Measurements from ENCODE around the gene COL19A1. TPM values are rescaled to one million over a fixed set of nuclear protein-coding genes. Genes with fewer than 3 reads are reported as not detected.

COL19A1 gene
- total RNA-seq, 2 donors from 2014 or later = 1.4 to 1.5 TPM

DNA sequence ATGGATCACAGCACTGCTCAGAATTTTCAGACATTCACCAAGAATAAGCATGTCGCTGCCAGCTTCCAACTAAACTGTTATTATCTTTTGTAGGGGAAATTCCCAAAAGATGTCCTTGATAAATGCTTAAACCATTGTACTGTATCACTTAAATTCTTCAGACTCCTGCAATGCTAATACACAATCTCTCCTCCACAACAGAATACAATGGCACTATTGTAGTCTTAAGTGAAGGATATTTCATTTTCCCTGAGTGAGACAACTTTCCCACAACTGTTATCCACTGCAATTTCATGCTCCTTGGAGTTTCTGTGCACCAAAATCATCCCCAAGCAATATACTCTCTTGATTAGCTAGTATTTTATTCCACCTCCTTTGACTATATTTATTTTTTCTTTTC, 246.8 kb downstream of the COL19A1 start:
- no peak overlapping the region for H3K27ac ChIP-seq (ENCODE audit: low read depth, low read length)
- H3K9me3 Mint-ChIP-seq = no peaks in the 10 kb centered on the region
- H3K27me3 Mint-ChIP-seq (ENCODE audit: insufficient read depth) = peaks cover 7% of the 10 kb centered on the region
- WGBS, 2 experiments (ENCODE audit: insufficient coverage in 1 of 2, insufficient read length in 1 of 2) = 79% methylated on average over 1 of the region's 1 CpG; no CpG with 5 or more reads in 1 of the 2 experiments
- H3K9me3 ChIP-seq (ENCODE audit: control insufficient read depth, low read length) = no peaks in the 10 kb centered on the region
- peaks cover 29% of the 10 kb centered on the region for H3K4me1 Mint-ChIP-seq
- H3K9ac ChIP-seq (ENCODE audit: extremely low read depth, low read length, poor library complexity, severe bottlenecking) = no peak overlapping the region
- H3K27ac Mint-ChIP-seq = no peak overlapping the region
- H3K4me3 Mint-ChIP-seq = no peak overlapping the region
- no peak for DNase-seq
- H3K27me3 ChIP-seq (ENCODE audit: control insufficient read depth, insufficient read depth, low read length, poor library complexity, severe bottlenecking) = no peaks in the 10 kb centered on the region
- TF ChIP-seq, protein P1, sequence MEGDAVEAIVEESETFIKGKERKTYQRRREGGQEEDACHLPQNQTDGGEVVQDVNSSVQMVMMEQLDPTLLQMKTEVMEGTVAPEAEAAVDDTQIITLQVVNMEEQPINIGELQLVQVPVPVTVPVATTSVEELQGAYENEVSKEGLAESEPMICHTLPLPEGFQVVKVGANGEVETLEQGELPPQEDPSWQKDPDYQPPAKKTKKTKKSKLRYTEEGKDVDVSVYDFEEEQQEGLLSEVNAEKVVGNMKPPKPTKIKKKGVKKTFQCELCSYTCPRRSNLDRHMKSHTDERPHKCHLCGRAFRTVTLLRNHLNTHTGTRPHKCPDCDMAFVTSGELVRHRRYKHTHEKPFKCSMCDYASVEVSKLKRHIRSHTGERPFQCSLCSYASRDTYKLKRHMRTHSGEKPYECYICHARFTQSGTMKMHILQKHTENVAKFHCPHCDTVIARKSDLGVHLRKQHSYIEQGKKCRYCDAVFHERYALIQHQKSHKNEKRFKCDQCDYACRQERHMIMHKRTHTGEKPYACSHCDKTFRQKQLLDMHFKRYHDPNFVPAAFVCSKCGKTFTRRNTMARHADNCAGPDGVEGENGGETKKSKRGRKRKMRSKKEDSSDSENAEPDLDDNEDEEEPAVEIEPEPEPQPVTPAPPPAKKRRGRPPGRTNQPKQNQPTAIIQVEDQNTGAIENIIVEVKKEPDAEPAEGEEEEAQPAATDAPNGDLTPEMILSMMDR (conservative IDR thresholded peaks at IDR 0.05) = no peak
- no peak overlapping the region for H3K4me3 ChIP-seq (ENCODE audit: low read length)
- H3K36me3 ChIP-seq (ENCODE audit: control insufficient read depth, insufficient read depth, low read length) = no peaks in the 10 kb centered on the region
- H3K36me3 Mint-ChIP-seq (ENCODE audit: low read depth) = no peaks in the 10 kb centered on the region
- H3K4me1 ChIP-seq (ENCODE audit: control insufficient read depth, insufficient read depth, low read length) = peaks cover 7% of the 10 kb centered on the region

DNA sequence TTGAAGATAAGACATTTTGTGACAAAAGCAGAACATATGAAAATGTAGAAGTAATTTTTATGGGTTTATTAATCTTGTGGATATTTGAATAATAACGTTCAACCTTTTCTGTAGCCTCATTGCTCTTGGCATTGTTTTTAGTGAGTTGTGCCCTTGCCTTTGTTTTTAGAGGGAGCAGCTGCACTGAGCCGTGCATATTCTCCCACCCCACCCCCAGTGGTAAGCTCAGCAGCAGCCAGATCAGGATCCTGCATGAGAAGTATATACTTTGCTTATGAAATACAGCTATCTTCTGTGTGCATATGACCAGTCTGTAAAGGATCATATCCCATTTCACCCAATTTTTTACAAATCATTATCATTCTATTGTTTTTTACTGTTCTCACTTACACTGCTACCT, 252.3 kb downstream of the COL19A1 start:
- Histone ChIP-seq H3K4me1 (ENCODE audit: control insufficient read depth, insufficient read depth, low read length) (peaks cover 7% of the 10 kb centered on the region), H3K36me3 (ENCODE audit: control insufficient read depth, insufficient read depth, low read length) (no peaks in the 10 kb centered on the region), H3K9me3 (ENCODE audit: control insufficient read depth, low read length) (no peaks in the 10 kb centered on the region), H3K9ac (ENCODE audit: extremely low read depth, low read length, poor library complexity, severe bottlenecking) (no peak overlapping the region), H3K4me3 (ENCODE audit: low read length) (no peak overlapping the region), H3K27me3 (ENCODE audit: control insufficient read depth, insufficient read depth, low read length, poor library complexity, severe bottlenecking) (no peaks in the 10 kb centered on the region), H3K27ac (ENCODE audit: low read depth, low read length) (no peak overlapping the region)
- Mint-ChIP-seq H3K4me1 (peaks cover 18% of the 10 kb centered on the region), H3K27ac (no peak overlapping the region), H3K9me3 (no peaks in the 10 kb centered on the region), H3K27me3 (ENCODE audit: insufficient read depth) (peaks cover 2% of the 10 kb centered on the region), H3K36me3 (ENCODE audit: low read depth) (no peaks in the 10 kb centered on the region), H3K4me3 (no peak overlapping the region)
- TF ChIP-seq, protein P1 (conservative IDR thresholded peaks at IDR 0.05) = no peak
- DNase-seq = no peak
- 86% methylated on average over 2 of the region's 2 CpGs; no CpG with 5 or more reads in 1 of the 2 experiments for WGBS, 2 experiments (ENCODE audit: insufficient coverage in 1 of 2, insufficient read length in 1 of 2)

DNA sequence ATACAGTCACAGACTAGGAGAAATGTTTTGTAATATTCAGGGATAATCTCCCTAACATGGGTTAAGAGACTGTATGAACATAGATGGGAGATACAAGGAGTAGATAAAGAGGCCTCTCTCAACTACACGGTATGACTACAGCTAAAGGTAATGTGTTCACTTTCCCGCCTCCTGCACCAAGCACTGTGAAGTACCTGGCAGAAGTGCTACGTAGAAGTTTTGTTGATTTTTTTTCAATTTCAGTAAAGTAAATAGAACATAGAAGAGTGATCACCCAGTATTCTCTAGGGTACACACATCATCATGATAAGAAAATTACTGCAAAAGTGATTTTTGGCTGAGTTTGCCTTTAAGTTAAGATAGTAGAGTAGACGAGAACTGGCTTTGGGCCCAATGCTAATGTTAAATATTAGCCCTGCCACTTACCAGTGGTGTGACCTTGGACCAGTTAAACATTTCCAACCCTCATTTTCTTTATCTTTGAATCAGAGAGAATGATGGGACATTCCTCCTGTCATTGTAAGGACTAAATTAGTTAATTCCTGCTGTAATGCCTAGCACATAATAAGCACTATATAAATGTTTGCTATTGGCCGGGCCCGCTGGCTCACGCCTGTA, 253.0 kb downstream of the COL19A1 start:
- Mint-ChIP-seq H3K9me3 (no peaks in the 10 kb centered on the region), H3K4me3 (no peak overlapping the region), H3K36me3 (ENCODE audit: low read depth) (no peaks in the 10 kb centered on the region), H3K27me3 (ENCODE audit: insufficient read depth) (peaks cover 2% of the 10 kb centered on the region), H3K27ac (no peak overlapping the region), H3K4me1 (peaks cover 18% of the 10 kb centered on the region)
- H3K36me3 ChIP-seq (ENCODE audit: control insufficient read depth, insufficient read depth, low read length) = no peaks in the 10 kb centered on the region
- DNase-seq = no peak
- TF ChIP-seq, protein P1 (conservative IDR thresholded peaks at IDR 0.05) = no peak
- H3K27ac ChIP-seq (ENCODE audit: low read depth, low read length) = no peak overlapping the region
- 89 to 97% methylated on average over 3 to 7 of the region's 7 CpGs for WGBS, 2 experiments (ENCODE audit: insufficient coverage in 1 of 2, insufficient read length in 1 of 2)
- H3K9me3 ChIP-seq (ENCODE audit: control insufficient read depth, low read length) = no peaks in the 10 kb centered on the region
- H3K9ac ChIP-seq (ENCODE audit: extremely low read depth, low read length, poor library complexity, severe bottlenecking) = no peak overlapping the region
- no peak overlapping the region for H3K4me3 ChIP-seq (ENCODE audit: low read length)
- H3K4me1 ChIP-seq (ENCODE audit: control insufficient read depth, insufficient read depth, low read length) = peaks cover 7% of the 10 kb centered on the region
- no peaks in the 10 kb centered on the region for H3K27me3 ChIP-seq (ENCODE audit: control insufficient read depth, insufficient read depth, low read length, poor library complexity, severe bottlenecking)
